ENCODE results near the gene RASAL2.
"Not testable (repeated sequence)": the region's sequence is repeated elsewhere in the genome, so short reads cannot be mapped to it uniquely, and the experiment has no call there.

The RASAL2 gene

GRCh38 chr1:178168536-178168935, 74.6 kb downstream of the RASAL2 start:
- no peak for DNase-seq

- DNase-seq = no peak
Measured at GRCh38 chr1:178169649-178170048, 75.7 kb downstream of the RASAL2 start.

DNA sequence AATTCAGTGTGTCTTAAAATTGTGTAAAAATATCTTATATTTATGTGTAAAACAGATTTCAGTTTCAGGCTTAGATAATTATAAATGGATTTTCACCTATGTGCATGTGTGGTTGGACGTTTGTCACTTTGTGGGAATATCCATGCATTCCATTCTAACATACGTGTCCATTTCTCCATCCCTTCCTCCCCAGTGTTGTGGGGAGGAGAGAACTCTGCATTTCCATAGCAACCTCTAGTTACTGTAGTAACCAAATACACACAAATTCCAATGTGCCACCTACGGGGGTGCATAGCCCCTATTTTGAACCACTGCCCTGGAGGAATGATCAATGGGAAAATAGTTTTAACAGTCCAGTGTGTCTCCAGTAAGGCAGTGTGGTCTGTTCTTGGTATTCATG, 79.0 kb downstream of the RASAL2 start:
- DNase-seq = no peak

- no peak for DNase-seq
Measured at GRCh38 chr1:178174539-178174938, 80.6 kb downstream of the RASAL2 start.

DNA sequence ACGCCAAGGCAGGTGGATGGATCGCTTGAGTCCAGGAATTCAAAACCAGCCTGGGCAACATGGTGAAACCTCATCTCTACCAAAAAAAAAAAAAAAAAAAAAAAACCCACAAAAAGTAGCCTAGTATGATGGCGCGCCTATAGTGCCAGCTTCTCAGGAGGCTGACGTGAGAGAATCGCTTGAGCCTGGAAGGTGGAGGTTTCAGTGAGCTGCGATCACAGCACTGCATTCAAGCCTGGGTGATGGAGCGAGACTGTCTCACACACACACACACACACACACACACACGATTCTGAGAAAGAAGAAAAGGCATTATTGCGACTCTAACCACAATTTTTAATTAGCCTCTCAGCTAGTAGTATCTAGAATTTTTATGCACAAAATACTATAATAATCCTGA, 86.5 kb downstream of the RASAL2 start:
- DNase-seq = no peak

DNA sequence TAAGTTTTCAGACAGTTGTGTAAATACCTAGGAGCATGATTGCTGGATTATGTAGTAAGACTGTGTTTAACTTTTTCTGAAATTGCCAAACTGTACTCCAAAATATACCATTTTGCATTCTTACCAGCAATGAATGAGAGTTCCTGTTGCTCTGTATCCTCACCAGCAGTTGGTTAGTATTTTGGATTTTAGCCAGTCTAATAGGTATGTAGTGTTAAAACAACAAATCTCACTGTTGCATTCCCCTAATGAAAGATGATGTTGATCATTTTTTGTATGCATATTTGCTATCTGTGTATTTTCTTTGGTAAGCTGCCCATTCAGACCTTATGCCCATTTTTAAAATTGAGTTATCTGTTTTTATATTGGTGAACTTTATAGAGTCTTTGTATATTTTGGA, 89.9 kb downstream of the RASAL2 start:
- DNase-seq = no peak

GRCh38 chr1:178188306-178188705, 94.4 kb downstream of the RASAL2 start:
- no peak for DNase-seq

- no peak for DNase-seq
Measured at GRCh38 chr1:178189814-178190213, 95.9 kb downstream of the RASAL2 start.

GRCh38 chr1:178190881-178191280, 97.0 kb downstream of the RASAL2 start:
- no peak for DNase-seq

DNA sequence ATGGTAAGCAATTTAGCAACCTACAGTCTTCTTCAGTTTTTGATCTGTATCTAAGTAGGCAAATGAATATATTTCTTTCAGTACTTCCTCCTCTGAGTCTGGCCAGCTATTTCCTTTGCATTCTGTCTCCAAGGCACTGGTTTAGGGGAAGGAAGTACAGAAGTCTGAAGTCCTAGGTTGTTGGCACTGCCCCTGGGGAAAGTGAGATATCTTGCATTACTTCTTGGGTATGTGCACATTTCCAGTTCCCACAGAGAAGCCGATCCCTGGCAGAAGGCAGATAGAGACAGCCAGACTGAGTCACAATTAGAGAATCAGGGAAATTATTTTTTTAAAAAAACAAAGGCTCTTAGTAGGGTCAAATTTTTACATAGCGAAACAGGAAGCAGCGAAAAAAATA, 98.8 kb downstream of the RASAL2 start:
- no peak for DNase-seq

DNA sequence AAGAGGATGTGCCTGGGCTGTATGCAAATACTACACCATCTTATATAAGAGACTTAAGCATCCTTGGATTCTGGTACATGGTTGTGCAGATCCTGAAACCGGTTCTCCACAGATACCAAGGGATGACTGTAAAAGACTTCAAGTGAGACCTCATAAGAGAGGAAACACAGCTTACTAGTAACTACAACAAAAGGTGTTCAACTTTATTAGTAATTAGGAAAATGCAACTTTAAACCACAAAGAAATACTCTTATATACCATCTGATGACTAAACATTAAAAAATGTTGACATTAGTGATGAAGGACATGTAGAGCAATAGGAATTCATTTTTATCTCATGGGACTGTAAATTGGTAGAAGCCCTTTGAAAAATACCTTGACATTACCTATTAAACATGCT, 102.7 kb downstream of the RASAL2 start:
- DNase-seq = no peak

DNA sequence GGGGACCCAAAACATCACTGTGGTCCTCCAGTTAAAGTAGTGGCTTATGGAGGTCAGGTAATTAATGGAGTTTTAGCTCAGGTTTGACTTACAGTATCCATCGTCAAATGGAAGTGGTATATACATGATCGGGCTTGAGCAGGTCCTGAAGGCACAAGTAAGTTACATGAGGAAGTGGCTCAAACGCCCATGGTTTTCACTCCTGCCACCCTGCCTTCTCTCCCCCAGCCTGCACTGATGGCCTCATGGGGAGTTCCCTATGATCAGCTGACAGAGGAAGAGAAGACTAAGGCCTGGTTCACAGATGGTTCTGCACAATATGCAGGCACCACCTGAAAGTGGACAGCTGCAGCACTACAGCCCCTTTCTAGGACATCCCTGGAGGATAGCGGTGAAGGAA, 108.2 kb downstream of the RASAL2 start:
- not testable (repeated sequence) for DNase-seq

DNA sequence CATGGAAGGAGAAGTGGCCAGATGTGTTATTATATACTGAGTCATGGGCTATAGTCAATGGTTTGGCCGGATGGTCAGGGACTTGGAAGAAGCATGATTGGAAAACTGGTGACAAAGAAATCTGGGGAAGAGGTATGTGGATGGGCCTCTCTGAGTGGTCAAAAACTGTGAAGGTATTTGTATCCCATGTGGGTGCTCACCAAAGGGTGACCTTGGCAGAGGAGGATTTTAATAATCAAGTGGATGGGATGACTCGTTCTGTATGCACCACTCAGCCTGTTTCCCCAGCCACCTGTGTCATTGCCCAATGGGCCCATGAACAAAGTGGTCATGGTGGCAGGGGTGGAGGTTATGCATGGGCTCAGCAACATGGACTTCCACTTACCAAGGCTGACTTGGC, 108.6 kb downstream of the RASAL2 start:
- DNase-seq = not testable (repeated sequence)

DNA sequence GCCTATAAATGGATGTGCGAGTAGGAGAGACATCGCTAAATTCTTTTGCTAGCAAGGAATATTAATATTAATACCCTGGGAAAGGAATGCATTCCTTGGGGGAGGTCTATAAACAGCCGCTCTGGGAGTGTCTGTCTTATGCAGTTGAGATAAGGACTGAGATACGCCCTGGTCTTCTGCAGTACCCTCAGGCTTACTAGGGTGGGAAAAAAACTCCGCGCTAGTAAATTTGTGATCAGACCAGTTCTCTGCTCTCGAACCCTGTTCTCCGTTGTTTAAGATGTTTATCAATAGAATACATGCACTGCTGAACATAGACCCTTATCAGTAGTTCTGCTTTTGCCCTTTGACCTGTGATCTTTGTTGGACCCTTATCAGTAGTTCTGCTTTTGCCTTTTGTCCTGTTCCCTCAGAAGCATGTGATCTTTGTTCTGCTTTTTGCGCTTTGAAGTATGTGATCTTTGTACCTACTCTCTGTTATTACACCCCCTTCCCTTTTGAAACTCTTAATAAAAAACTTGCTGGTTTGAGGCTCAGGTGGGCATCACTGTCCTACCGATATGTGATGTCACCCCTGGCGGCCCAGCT, 114.5 kb downstream of the RASAL2 start:
- not testable (repeated sequence) for DNase-seq

- no peak for DNase-seq
Measured at GRCh38 chr1:178209935-178210334, 116.0 kb downstream of the RASAL2 start.

GRCh38 chr1:178218550-178218949, 124.6 kb downstream of the RASAL2 start:
- no peak for DNase-seq

DNA sequence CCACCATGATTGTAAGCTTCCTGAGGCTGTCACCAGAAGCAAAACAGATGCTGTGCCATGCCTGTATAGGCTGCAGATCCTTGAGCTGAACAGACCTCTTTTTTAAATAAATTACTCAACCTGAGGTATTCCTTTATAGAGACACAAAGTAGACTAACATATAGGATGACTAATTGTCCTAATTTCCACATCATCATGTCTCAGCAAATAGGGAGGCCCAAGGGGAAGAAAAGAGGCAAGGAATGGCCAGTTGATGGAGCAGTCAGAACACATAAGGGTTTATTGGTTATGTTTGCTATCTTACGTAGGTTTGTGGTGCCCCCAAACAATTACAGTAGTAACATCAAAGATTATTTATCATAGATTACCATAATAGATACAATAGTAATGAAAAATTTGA, 126.2 kb downstream of the RASAL2 start:
- DNase-seq = no peak

DNA sequence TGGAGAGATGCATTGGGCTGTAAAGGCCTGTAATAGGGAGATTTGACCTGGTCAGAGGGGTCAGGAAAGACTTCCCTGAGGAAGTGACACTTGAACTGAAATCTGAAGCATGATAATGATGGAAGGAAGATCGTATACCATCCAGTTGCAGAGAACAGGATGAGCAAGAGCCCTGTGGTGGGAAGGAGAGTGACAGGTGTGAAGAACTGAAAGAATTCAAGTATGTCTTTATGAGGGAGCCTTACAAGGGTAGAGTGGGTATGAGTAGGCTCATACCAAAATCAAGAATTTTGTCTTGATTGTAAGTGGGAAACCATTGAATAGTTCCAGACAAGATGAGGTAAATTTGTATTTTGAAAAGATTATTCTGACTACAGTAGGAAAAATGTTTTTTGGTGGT, 129.4 kb downstream of the RASAL2 start:
- no peak for DNase-seq

- no peak for DNase-seq
Measured at GRCh38 chr1:178224358-178224757, 130.5 kb downstream of the RASAL2 start.

DNA sequence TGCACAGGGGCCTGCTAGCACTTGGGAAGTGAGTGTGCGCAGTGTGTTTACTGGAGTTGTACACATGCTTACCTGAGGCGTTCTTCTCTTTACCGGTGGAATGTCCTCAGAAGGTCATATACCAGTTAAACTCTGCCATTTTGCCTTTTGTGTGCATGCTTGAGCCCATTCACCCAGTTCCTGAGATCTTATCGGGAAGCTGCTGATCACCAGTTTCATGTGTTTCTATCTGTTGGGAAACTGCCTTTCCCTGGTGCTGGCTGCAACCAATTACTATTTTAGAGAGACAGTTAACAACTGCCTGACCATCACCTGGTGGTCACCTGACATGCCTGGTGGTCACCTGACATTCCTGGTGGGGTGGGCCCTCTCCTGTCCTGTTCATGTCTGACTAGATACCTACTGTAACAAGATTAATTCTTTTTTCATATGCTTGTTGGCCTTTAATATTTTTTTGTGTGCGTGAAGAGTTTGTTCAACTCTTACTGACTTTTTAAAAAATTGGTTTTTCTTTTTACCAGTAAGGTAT, 137.0 kb downstream of the RASAL2 start:
- DNase-seq = no peak

DNA sequence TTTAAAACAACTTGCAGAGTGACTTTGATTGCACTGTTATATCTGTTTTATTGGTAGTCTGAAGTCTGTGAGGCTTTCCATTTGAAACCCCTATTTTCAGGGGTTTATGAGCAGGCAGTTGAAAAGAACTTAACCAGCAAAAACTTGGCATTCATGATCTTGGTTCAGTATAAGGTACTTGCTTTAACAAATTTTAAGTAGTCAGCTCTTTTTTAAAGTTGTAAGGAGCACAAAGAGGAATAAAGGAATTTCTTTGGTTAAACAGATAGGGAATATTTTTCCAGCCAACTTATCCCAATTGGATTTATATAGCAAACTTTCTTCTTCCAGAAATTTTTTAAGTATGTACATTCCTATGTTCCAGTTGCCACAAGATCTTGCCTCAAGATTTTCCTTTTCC, 138.2 kb downstream of the RASAL2 start:
- DNase-seq = no peak

GRCh38 chr1:178232949-178233348, 139.0 kb downstream of the RASAL2 start:
- no peak for DNase-seq

GRCh38 chr1:178237121-178237520, 143.2 kb downstream of the RASAL2 start:
- DNase-seq = no peak

DNA sequence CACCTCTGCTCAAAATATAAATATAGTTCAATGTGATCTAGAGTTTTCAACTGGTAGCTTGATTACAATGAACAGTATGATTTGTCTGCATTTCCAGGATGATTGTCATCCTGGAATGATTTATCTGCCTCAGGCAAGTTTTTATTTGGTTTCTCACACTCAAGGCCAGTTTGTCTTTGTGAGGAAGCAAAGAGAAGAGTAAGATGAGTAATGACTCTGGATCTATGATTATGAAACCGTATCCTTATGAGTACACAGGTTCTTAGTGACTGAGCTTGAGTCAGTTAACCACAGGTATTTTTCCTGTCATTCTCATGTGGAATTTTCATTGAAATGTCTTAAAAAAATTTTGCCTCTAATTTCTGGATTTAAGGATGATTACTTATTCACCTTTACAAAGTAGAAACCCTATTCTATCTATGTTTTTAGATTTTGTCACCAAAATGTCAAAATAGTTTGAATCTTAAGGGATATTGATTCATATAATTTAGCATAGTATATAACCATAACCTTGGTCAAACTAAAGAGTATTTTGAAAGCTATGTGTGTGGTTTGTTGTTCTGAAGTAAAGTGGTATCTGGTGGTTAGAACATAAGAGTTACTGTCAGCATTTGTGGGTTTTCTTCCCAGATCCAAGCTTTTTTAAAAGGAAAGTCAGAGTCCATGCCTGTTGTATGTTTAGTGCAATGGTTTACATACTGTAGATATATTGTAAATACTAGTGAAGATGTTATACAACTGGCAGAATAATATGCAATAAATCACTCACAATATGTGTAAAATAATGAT, 145.0 kb downstream of the RASAL2 start:
- no peak for DNase-seq

- no peak for DNase-seq
Measured at GRCh38 chr1:178241057-178241456, 147.2 kb downstream of the RASAL2 start.
